GM12878 (cell line): Measurements from ENCODE around the gene SCD5. TPM values are rescaled to one million over a fixed set of nuclear protein-coding genes. Genes with fewer than 3 reads are reported as not detected.

ENCODE experiments used
- ATAC-seq: fragments of 200-7000 bp; cut with Tn5 transposase; 3 replicates; pipeline ENCODE4 v1.9.1; 2020; ENCODE audit warnings: mild to moderate bottlenecking, moderate library complexity
- BruUV-seq: library from RNA; stranded (reverse); fragments of 400-500 nt; replicated peaks from 2 replicates; lab custom pipeline; 2021; lab: Mats Ljungman, UMichigan
- CTCF ChIA-PET: fragments of 300-600 bp; sonication (Branson Sonifier 250); formaldehyde crosslinking; extraction: SDS; loops from one replicate; lab custom pipeline; 2021; ENCODE audit warnings: inconsistent platforms; lab: Yijun Ruan, JAX
- POLR2A ChIA-PET: fragments of 350-600 bp; formaldehyde crosslinking; extraction: SDS; loops from one replicate; lab custom pipeline; 2021; ENCODE audit warnings: inconsistent platforms; lab: Charles Lee
- RAD21 ChIA-PET: fragments of 300-600 bp; sonication (Branson Sonifier 250); formaldehyde crosslinking; loops from one replicate; lab custom pipeline; 2023; ENCODE audit warnings: antibody characterized with exemption; ENCODE audit not compliant: unreplicated experiment; lab: Charles Lee
- SMC1A ChIA-PET: fragments of 300-600 bp; sonication (Branson Sonifier 250); formaldehyde crosslinking; loops from one replicate; lab custom pipeline; 2023; ENCODE audit not compliant: unreplicated experiment, uncharacterized antibody; lab: Charles Lee
- DNase-seq: peaks from one replicate; pipeline ENCODE4 v3.0.0-alpha.2; 2011; ENCODE audit warnings: low read depth, low spot score
- FAIRE-seq: peaks from 3 replicates; lab custom pipeline; 2011; peaks lifted over from hg19 to GRCh38; lab: Jason Lieb, UNC
- H2AFZ ChIP-seq: 2 replicates; pipeline ENCODE4 v1.6.0; 2011; ENCODE audit warnings: low read depth, low read length, control low read depth; ENCODE audit not compliant: control insufficient read depth
- H3K27ac ChIP-seq: 2 replicates; pipeline ENCODE4 v1.5.1; 2011; ENCODE audit warnings: control low read depth; ENCODE audit not compliant: control insufficient read depth, insufficient read depth
- H3K27me3 ChIP-seq, 2 experiments: replicated peaks in 1 of 2; 2 replicates each; pipeline versions ENCODE4 v1.6.0 to v1.6.1; 2011; ENCODE audit warnings: low read length in 1 of 2; ENCODE audit not compliant: control insufficient read depth in 2 of 2, insufficient read depth in 2 of 2
- H3K36me3 ChIP-seq, 2 experiments: 2 replicates each; pipeline ENCODE4 v1.5.1; 2011; ENCODE audit warnings: low read length in 1 of 2; ENCODE audit not compliant: control insufficient read depth in 2 of 2, insufficient read depth in 2 of 2
- H3K4me1 ChIP-seq: 2 replicates; pipeline ENCODE4 v1.6.1; 2011; ENCODE audit warnings: mild to moderate bottlenecking, low read length, moderate library complexity, mixed read lengths; ENCODE audit not compliant: control insufficient read depth, insufficient read depth
- H3K4me2 ChIP-seq: 2 replicates; pipeline ENCODE4 v1.6.0; 2011; ENCODE audit warnings: control low read depth; ENCODE audit not compliant: control insufficient read depth, insufficient read depth
- H3K4me3 ChIP-seq: fragments of 200-600 bp; sonication (generic); 2 replicates; pipeline ENCODE4 v1.5.1; 2016
- H3K79me2 ChIP-seq: 2 replicates; pipeline ENCODE4 v1.6.0; 2011; ENCODE audit warnings: low read length; ENCODE audit not compliant: control insufficient read depth, insufficient read depth
- H3K9ac ChIP-seq: 2 replicates; pipeline ENCODE4 v1.8.0; 2011; ENCODE audit warnings: low read length, control low read depth, mixed read lengths; ENCODE audit not compliant: control insufficient read depth, insufficient read depth
- H3K9me3 ChIP-seq: replicated peaks from 3 replicates; pipeline ENCODE4 v1.5.1; 2011; ENCODE audit warnings: mild to moderate bottlenecking, low read length; ENCODE audit not compliant: control insufficient read depth, insufficient read depth
- H4K20me1 ChIP-seq: 2 replicates; pipeline ENCODE4 v1.6.0; 2011; ENCODE audit not compliant: control insufficient read depth, insufficient read depth
- ATF7 ChIP-seq: fragments of 450-650 bp; IDR thresholded peaks from 2 replicates; pipeline ENCODE4 v1.6.1; 2016; ENCODE audit warnings: low read depth, mild to moderate bottlenecking
- BACH1 ChIP-seq: fragments of 450-650 bp; IDR thresholded peaks from 2 replicates; pipeline ENCODE4 v1.6.1; 2017; ENCODE audit warnings: mild to moderate bottlenecking, borderline replicate concordance
- BMI1 ChIP-seq: fragments of 450-650 bp; IDR thresholded peaks from 2 replicates; pipeline ENCODE4 v1.6.1; 2016; ENCODE audit warnings: mild to moderate bottlenecking, moderate library complexity, borderline replicate concordance
- BRCA1 ChIP-seq: IDR thresholded peaks from 2 replicates; pipeline ENCODE4 v1.6.1; 2011; ENCODE audit warnings: low read depth, low read length, improper control_type of control experiment
- CBFB ChIP-seq: IDR thresholded peaks from 2 replicates; pipeline ENCODE4 v1.6.1; 2016; ENCODE audit warnings: antibody characterized with exemption, low read depth
- CHD1 ChIP-seq: IDR thresholded peaks from 2 replicates; pipeline ENCODE4 v1.6.1; 2012; ENCODE audit warnings: low read depth, low read length, improper control_type of control experiment
- CHD2 ChIP-seq: IDR thresholded peaks from 2 replicates; pipeline ENCODE4 v1.6.1; 2011; ENCODE audit warnings: low read depth, low read length, improper control_type of control experiment, borderline replicate concordance
- HCFC1 ChIP-seq: fragments of 150-350 bp; IDR thresholded peaks from 2 replicates; pipeline ENCODE4 v1.6.1; 2014; ENCODE audit warnings: low read length
- HDAC2 ChIP-seq: fragments of 200-600 bp; sonication (generic); IDR thresholded peaks from 2 replicates; pipeline ENCODE4 v1.6.1; 2017
- IKZF1 ChIP-seq: fragments of 450-650 bp; conservative IDR thresholded peaks from 2 replicates; pipeline ENCODE4 v1.6.1; 2017; ENCODE audit warnings: antibody characterized with exemption, mild to moderate bottlenecking
- POLR2A ChIP-seq: IDR thresholded peaks from 2 replicates; pipeline ENCODE4 v1.6.1; 2011; ENCODE audit warnings: low read depth, mild to moderate bottlenecking, low read length
- SMAD1 ChIP-seq: fragments of 450-650 bp; IDR thresholded peaks from 2 replicates; pipeline ENCODE4 v1.6.1; 2018; ENCODE audit warnings: mild to moderate bottlenecking, low read depth; ENCODE audit not compliant: partially characterized antibody
- SMC3 ChIP-seq: IDR thresholded peaks from 2 replicates; pipeline ENCODE4 v1.6.1; 2011; ENCODE audit warnings: low read length, improper control_type of control experiment, borderline replicate concordance
- SPI1 ChIP-seq: IDR thresholded peaks from 2 replicates; pipeline ENCODE4 v1.6.1; 2011; ENCODE audit warnings: low read depth, mild to moderate bottlenecking, low read length, moderate library complexity, borderline replicate concordance; ENCODE audit not compliant: insufficient read depth
- SREBF1 ChIP-seq: IDR thresholded peaks from 2 replicates; pipeline ENCODE4 v1.6.1; 2012; ENCODE audit warnings: mild to moderate bottlenecking, low read length
- YY1 ChIP-seq: IDR thresholded peaks from 2 replicates; pipeline ENCODE4 v1.6.1; 2011; ENCODE audit warnings: low read depth, mild to moderate bottlenecking, low read length
- ZNF217 ChIP-seq: fragments of 450-650 bp; IDR thresholded peaks from 2 replicates; pipeline ENCODE4 v1.6.1; 2017; ENCODE audit warnings: antibody characterized with exemption, mild to moderate bottlenecking
- WGBS: methylation state at CpG from one replicate; pipeline ENCODE4 v1.1.6; 2016; ENCODE audit warnings: low lambda C conversion rate; ENCODE audit not compliant: insufficient replicate concordance, insufficient coverage; ENCODE audit errors: missing lambda C conversion rate; 5-methylcytosine and 5-hydroxymethylcytosine counted together
- in situ Hi-C: fragments of 300-500 bp; cut with MboI; formaldehyde crosslinking; loops from 9 replicates; pipeline ENCODE4 v1.14.3; 2018; ENCODE audit warnings: mixed read lengths
- intact Hi-C: fragments of 100-400 bp; cut with micrococcal nuclease; formaldehyde crosslinking; loops from one replicate; pipeline ENCODE4 v1.14.2; 2022; ENCODE audit not compliant: unreplicated experiment
- polyA plus RNA-seq, 11 experiments: library from polyadenylated mRNA; depleted of rRNA in 4 of 11; unstranded in 6 of 11; stranded (reverse) in 5 of 11; fragments of >200 nt; fragmentation: Nextera tagmentation in 4 of 11; fragmentation: Illumina TruSeq in 1 of 11; extraction: Ambion mirVana in 4 of 11; extraction: Trizol in 1 of 11; gene quantifications; 1 replicate in 1 of 11; 2 replicates in 10 of 11; pipeline versions ENCODE4 v1.2.1 to v1.2.3, GENCODE V29; 2011 to 2016; ENCODE audit warnings: inconsistent platforms in 2 of 11, missing spikeins in 2 of 11, low read depth in 1 of 11
- total RNA-seq, 4 experiments: library from RNA; depleted of rRNA in 3 of 4; stranded (reverse); fragments of >200 nt in 3 of 4; fragmentation: Illumina TruSeq in 1 of 4; extraction: Trizol in 1 of 4; gene quantifications; 2 replicates each; pipeline versions ENCODE4 v1.2.1 to v1.2.3, GENCODE V29; 2013 to 2021
- TF ChIP-seq, protein P1 (sequence below): fragments of 450-650 bp; IDR thresholded peaks from 2 replicates; pipeline ENCODE4 v1.6.1; 2016; ENCODE audit warnings: mild to moderate bottlenecking, moderate library complexity, borderline replicate concordance
- TF ChIP-seq, protein P2 (sequence below): fragments of 450-650 bp; IDR thresholded peaks from 2 replicates; pipeline ENCODE4 v1.6.1; 2017; ENCODE audit warnings: mild to moderate bottlenecking

The SCD5 gene
- total and polyA plus RNA-seq, 10 of the 15 experiments (the other 5 are each of a cell fraction or from before 2014, with no cell fraction given): 2.4 to 15.0 (median 4.2) TPM

DNA sequence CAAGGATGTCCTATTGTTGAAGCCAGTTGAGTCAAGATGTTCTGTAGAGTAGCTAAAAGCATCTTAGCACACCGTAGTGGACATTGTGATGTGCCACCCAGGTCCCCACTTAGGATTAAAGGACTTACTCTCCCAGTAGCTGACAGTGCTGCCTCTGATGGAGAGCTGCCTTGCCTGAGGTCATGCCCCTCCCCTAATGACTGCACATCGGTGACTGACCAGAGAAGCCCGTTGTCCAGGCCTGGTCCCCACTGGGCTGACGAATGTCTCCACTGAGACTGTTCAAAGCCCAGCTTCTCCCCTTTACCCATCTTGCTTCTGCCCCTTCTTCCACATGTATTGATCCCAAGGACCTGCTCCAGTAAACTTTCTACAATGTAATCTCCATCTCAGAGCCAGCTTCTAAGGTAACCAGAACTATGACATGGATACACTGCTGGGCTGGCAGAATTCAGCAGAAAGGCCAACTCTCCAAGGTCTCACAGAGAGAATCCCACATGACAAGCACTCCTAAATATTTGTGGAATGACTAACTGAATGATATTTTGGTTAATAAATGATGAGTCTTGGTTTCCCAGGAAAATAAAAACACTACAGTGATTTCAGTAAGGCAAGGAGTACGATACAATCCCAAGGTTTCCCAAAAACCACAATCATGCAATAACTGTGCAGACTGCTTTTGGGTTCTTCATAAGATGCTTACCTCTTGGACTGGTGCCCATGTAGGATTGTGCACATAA is 154.4 kb downstream of the SCD5 start (continued):
- TF ChIP-seq, protein P1, sequence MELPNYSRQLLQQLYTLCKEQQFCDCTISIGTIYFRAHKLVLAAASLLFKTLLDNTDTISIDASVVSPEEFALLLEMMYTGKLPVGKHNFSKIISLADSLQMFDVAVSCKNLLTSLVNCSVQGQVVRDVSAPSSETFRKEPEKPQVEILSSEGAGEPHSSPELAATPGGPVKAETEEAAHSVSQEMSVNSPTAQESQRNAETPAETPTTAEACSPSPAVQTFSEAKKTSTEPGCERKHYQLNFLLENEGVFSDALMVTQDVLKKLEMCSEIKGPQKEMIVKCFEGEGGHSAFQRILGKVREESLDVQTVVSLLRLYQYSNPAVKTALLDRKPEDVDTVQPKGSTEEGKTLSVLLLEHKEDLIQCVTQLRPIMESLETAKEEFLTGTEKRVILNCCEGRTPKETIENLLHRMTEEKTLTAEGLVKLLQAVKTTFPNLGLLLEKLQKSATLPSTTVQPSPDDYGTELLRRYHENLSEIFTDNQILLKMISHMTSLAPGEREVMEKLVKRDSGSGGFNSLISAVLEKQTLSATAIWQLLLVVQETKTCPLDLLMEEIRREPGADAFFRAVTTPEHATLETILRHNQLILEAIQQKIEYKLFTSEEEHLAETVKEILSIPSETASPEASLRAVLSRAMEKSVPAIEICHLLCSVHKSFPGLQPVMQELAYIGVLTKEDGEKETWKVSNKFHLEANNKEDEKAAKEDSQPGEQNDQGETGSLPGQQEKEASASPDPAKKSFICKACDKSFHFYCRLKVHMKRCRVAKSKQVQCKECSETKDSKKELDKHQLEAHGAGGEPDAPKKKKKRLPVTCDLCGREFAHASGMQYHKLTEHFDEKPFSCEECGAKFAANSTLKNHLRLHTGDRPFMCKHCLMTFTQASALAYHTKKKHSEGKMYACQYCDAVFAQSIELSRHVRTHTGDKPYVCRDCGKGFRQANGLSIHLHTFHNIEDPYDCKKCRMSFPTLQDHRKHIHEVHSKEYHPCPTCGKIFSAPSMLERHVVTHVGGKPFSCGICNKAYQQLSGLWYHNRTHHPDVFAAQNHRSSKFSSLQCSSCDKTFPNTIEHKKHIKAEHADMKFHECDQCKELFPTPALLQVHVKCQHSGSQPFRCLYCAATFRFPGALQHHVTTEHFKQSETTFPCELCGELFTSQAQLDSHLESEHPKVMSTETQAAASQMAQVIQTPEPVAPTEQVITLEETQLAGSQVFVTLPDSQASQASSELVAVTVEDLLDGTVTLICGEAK: no peak
- no peak for TF ChIP-seq HCFC1
- TF ChIP-seq CHD2: no peak
- TF ChIP-seq SREBF1: no peak
- no peak for TF ChIP-seq ZNF217
- no peak for TF ChIP-seq CHD1
- no peak for TF ChIP-seq SPI1
- no peak for TF ChIP-seq BRCA1
- TF ChIP-seq BACH1: no peak

DNA sequence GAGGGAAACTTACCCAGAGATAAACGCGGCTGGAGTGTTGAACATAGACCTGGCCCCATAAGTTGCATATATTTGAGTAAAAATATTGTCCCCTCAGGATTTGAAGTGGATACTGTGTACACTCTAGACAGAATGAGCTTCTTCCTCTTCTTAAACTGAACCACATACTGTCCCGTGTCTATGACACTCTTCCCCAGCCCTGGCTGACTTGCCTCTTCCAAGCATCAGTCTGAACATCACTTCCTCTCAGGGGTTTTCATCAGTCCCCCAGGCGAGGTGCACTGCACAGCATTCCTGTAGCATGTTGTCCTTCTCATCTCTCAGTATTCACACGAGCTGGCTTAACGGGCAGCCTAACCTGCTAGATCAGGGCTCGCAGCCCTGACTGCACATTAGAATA is 156.3 kb downstream of the SCD5 start:
- no peaks in the 10 kb centered on the region for H4K20me1 ChIP-seq
- no peaks in the 10 kb centered on the region for H3K36me3 ChIP-seq
- intact Hi-C loops (no loop called here), in situ Hi-C loops (no loop called here)
- H3K4me3 ChIP-seq: no peak overlapping the region
- H3K9me3 ChIP-seq: no peaks in the 10 kb centered on the region
- no peak for DNase-seq
- H3K4me2 ChIP-seq: no peak overlapping the region
- H3K79me2 ChIP-seq: no peaks in the 10 kb centered on the region
- POLR2A ChIA-PET: no interaction called here
- H3K9ac ChIP-seq: no peak overlapping the region
- WGBS: 2% methylated on average over 7 of the region's 7 CpGs
- BruUV-seq: no TSS peak
- no peaks in the 10 kb centered on the region for H3K27me3 ChIP-seq
- no peaks in the 10 kb centered on the region for H3K4me1 ChIP-seq
- RAD21 ChIA-PET: no interaction called here
- no peak overlapping the region for H2AFZ ChIP-seq
- no peak for FAIRE-seq
- SMC1A ChIA-PET: no interaction called here
- H3K27ac ChIP-seq: no peak overlapping the region
- CTCF ChIA-PET: no interaction called here
- no peak for ATAC-seq
- TF ChIP-seq SMC3 (no peak), SMAD1 (no peak), POLR2A (no peak), BMI1 (no peak), ATF7 (no peak), IKZF1 (no peak), CBFB (no peak), YY1 (no peak), HDAC2 (no peak)
- TF ChIP-seq, protein P2, sequence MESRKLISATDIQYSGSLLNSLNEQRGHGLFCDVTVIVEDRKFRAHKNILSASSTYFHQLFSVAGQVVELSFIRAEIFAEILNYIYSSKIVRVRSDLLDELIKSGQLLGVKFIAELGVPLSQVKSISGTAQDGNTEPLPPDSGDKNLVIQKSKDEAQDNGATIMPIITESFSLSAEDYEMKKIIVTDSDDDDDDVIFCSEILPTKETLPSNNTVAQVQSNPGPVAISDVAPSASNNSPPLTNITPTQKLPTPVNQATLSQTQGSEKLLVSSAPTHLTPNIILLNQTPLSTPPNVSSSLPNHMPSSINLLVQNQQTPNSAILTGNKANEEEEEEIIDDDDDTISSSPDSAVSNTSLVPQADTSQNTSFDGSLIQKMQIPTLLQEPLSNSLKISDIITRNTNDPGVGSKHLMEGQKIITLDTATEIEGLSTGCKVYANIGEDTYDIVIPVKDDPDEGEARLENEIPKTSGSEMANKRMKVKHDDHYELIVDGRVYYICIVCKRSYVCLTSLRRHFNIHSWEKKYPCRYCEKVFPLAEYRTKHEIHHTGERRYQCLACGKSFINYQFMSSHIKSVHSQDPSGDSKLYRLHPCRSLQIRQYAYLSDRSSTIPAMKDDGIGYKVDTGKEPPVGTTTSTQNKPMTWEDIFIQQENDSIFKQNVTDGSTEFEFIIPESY: no peak
